OCI-M1 (cell line): ENCODE measurements around the gene HOXA13.

ENCODE experiments used
- DNase-seq: peaks from one replicate; lab custom pipeline; 2025; lab: John Stamatoyannopoulos, UW

HOXA13 gene

DNA sequence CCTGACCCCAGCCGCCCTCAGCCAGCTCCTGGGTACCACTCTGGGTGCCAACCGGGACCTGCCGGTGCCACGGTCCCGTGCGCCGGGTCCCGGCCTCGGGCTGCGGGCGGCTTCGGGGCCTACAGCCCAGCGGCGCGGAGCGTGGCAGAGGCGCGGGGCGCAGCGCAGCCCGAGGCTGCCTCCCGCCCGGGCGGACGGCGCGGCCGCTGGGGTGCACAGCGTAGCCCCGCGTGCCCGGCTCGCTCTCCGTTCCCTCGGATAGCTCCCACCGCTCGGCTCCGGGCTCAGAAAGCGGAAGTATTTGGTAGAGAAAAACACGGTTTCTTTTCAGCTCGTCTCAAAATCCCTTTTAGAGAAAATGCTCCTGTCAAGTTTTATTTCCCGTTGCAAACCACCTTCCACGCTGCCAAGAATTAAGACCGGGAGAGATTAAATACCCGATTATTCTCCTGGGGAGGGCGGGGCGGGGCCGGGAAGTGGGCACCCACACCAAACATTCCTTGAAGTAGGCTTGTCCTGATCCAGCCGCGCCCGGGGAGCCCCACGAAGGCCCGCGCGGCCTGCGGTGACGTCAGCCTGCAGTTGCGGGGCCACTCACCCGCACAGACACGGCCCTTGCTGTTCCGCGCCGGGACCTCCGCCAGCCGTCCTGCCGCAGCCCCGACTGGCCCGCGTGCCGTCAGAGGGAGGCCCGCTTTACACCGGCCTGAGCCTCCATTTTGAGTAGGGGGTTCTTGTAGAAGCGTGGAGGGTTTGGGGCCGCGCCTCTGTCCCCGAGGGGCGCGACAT is 7.2 kb downstream of the HOXA13 start:
- no peak for DNase-seq

DNA sequence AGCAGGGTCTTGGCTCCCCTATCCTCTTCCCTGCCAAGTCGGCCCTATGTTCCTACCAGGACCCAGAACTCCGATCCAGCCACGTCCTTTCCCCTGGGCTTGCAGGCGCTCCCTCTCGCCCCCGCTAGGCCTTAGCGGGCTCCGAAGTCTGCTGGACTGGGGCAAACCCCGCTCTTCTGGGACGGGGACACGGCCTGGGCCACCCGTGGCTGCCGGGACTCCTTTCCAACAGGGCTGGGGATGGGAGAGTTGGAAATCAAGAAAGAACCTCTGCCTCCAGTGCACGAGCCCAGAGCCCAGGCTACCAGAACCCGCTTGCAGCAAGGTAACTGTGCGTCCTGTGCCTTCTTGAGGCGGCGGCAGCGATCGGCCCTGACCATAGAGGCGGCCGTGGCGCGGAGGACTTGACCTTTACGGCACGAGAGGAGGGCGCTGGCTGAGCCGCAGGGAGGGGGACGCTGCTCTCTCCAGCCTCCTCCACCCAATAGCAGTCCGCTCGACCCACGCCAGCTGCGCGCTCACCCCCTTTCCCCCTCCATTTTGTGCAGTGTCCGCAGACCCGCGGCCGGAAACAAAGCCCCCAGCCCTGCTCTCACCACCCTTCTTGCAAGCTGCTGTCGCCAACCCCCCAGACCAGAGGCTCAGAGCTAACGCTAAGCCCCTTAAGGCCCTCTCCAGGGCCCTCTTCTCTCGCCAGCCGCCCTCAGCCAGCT is 7.9 kb downstream of the HOXA13 start:
- DNase-seq = no peak

GRCh38 chr7:27191161-27191731 is 8.6 kb downstream of the HOXA13 start:
- DNase-seq = no peak

- DNase-seq = no peak
Measured at GRCh38 chr7:27189997-27190748, 9.7 kb downstream of the HOXA13 start.

GRCh38 chr7:27189295-27189996 is 10.4 kb downstream of the HOXA13 start:
- DNase-seq = no peak

DNA sequence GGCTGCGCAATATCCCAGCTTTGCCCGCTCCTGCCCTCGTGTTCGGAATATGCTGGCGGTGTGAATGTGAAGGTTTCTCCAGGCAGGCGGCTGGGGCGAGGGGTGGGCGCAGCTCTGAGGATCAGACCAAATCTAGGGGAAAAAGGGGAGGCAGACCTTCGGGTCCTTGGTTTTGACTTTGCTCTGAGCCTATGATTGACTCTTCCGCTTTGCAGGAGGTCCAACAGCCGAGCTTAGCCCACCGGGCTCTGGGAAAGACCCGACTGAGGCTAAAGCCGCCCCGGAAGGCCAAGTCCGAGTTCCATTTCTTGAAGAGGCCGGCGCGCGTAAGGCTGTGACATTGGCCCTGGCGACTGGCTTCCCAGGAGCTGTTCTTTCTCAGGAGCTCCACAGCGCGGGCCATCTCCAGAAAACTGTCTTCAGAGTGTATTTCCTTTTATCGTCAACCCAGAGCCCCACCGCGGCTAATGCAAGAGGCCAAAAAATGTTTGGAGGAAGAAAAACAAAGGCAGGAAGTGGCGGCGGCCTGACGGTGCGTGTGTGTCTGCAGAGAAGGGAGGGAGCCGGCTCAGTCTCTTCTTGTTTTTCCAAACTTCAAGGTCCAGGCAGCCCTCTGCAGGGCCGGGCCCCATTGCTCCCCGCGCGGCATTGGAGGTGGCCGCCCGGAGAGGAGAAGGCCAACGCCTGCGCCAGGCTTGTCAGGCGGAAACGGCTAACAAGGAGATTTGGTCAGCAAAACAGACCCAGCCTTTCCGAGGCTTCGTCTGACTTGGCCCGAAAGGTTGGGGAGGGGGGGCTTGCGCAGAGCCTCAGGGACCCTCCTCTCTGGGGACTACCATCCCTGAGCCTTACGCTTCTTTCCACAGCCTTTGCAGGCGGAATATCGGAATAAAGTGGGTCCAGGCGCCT is 11.3 kb downstream of the HOXA13 start:
- DNase-seq = no peak

DNA sequence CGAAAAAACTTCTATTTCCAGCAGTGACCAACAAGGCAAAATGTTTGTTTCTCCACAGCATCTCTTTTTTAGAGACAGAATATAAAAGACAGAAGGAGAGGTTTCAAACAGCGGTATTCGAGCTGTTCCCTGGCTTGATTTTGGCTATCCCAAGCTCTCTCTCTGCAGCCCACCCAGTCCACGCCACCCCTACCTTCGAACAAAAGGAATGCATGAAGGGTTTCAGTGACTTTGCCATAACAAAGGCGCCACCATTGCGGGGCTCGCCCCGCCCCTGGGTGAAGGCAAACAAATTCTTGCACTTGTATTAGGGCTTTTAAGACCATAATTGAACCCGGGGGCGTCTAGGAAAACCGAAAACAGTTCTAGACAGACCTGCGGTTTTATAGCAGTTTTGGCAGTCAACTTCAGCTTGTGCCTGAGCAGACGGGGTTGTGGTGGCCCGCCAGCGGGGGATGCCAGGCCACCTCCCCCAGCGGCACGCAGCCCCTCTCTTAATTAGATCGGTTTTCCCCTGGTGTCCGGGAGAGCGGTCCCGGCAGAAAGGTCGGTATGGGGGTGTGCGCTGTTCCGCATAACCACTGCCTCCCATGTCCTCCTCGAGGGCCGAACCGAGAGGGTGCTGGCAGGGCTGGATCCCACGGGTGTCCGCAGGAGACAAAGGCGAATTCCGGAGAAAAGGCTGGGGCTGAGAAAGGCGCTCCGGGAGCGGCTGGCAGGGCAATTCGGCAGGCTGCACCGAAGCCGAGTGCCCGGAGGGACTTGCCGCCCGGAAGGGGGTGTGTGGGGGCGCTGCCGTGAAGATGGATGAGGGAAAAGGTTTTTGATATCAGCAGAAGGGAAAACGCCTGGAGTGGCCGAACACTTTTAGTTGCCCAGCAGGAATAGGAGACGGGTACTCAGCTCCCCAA is 12.2 kb downstream of the HOXA13 start:
- no peak for DNase-seq

DNA sequence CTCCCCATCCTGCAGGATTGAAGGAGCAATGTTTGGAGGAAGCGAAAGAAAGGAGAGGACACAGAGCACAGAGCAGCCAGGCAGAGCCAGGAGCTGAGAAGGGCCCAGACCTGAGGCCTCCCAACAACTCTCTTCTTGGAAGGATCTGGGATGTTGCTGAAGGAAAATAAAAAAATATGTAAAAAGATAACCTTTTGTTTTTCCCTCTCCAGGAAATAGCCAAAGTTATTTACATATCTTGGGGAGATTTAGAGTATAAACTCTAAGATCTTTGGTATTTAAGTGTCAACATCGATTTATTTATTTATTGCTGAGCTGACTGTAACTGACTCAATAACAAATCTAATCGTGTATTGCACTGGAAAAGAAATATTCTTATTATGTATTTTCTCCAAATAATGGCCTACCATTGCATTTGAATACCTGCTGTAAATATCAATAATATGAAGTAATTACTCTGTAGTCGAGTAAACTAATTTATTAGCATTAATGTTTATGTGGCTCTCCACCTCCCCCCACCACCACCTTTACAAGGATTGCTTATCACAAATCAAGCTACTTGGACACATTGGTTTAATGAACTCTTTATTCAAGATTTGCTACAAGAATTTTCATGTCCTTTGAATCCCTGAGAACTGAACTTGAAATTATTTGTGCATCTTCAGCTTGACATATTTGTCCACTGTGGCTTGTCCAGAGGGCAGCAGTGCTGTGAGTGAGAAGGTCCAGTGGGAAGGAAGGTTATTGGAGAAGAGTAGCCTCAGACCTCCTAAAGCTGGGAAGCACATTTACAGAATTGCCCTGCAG is 13.0 kb downstream of the HOXA13 start:
- DNase-seq = no peak

DNA sequence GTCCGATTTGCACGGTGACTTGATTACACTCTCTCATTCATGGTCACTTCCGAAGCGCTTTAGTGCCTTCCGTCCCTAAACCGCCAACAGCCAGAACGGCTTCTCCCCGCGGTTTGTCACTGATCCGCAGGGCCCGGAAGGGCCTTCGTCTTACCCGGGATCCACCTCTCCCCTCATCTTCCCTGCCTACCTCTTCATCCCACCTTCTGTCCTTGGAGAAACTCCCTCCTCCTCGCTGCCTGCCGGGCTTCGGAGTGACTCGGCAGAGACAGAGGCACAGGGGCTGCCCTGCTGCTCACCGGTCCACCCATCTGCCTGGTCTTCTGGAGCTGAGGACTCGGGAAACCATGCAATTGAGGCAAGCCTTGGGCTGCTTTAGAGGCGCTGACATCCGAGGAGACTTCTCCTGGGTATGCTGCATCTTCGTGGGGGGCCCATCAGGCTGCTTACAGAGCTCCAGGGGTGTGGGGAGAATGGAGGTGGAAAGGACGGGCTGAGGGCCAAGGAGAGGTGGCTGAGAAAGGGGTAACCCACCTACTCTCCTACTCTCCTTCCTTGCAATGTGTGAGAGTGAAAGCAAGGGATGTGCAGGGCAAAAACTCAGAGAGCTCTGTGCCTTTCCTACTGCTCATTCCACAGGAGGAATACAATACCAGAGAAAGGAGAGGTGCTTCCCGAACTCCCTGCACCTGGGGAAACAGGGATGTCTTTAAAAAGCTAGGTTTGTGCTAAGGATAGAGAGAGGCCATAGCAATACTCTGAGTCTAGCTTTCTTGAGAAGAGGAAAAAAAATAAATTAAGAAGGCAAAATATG is 13.8 kb downstream of the HOXA13 start:
- no peak for DNase-seq

DNA sequence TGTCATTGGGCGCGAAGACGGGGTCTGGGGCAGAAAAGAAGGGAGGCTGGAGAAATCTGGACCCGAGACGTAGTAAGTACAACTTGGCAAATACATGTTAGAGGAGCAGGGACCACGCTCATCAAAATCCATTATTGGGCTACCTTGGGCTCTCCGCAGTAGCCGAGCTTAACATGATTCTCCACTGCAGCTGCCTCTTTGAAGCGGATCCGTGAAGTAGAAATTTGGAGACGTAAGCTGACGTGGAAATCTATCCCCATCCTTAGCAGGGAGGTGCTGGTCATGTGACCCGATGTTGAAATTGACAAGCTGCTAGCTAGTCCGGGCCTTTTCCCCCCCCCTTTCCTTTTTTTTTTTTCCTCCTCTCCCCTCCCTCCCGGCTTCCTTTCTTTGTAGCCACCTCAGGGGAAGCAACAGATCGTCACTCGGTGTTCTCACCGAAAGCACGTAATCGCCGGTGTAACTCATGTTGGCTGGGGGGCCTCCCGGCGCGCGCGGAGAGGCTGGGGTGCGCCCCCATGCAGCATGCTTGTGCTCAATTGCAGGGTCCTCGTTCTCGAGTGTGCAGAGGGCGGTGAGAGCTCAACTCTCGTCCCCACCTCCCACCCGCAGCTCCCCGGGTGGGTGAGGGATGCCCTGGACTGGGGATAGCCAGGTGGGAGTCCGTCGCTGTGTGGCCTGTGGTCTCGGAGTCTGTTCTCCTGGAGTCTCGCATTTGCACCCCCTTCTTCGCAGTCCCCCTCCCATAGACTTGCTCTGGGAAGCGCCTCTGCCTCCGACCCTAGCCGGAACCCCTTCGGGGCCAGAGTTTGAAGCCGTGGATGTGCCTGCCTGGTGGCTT is 14.7 kb downstream of the HOXA13 start, which contains the start of gene HOXA11:
Gene HOXA11, minus strand, starts transcription at position 220 of the 841 bp plus-strand sequence. Its CDS starts 88 bp downstream, at position 132.
- DNase-seq = no peak

- peak; percentile 9 for DNase-seq
Measured at GRCh38 chr7:27184337-27185012, 15.4 kb downstream of the HOXA13 start.

DNA sequence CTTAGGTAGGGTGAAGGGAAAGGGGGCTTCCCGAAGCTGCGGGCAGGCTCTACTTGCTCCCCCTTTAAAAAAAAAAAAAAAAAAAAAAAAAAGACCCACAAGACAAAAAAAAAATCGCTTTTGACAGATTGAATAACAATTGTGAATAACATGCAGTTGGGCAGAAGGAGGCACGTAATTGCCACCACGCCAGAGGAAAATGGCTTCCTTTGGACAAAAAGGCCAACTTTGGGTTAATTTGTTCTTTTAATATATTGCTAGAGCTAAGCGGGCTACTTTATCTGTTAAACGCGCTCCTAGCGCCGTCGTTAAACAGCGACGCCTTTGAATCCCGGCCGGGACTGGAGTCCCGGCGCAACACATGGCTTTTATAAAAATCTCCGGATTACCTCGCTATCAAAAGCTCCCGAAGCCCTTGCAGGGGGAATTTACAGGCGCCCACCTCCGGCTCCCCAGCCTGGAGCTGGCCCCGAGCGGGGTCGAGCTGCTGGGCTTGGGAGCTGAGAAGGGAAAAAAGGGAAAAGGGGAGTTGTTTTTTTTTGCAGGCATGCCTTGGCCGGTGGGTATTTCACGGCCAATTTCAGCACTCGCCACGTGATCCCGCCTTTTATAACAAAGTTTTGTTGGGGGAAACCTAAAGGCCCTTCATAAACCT is 16.1 kb downstream of the HOXA13 start:
- peak; percentile 29 for DNase-seq

DNA sequence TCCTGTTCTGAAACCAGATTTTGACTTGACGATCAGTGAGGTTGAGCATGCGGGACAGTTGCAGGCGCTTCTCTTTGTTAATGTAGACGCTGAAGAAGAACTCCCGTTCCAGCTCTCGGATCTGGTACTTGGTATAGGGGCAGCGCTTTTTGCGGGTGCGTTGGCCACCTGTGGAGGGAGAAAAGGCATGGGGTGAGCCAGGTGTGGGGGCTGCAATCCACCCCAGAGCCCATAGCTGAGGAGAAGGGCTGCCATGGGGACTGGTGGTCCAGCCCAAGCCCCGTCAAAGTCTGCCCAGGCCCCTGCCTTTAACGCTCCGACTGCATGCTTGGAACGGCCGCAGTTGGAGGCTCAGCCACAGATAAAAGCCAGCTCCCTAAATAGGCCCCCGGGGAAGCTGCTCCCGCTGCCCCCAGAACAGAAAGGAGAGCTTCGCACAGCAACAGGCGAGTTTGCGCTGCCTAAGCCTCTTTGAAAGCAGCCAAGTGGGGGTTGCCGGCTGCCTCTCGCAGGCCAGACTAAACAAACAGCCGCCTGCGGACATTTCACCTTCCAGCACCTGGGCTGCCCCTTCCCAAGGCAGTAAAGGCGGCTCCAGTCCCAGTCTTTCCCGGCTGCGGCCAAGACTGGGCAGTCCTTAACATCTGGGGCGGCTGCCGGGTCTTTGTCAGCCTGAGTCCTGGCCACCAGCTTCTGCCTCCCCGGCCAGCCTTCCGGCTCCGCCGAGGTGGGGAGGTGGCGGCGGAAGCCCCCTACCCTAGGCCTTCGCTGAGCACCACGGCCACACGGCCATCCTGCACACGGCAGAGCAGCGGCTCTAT is 16.8 kb downstream of the HOXA13 start:
- no peak for DNase-seq

DNA sequence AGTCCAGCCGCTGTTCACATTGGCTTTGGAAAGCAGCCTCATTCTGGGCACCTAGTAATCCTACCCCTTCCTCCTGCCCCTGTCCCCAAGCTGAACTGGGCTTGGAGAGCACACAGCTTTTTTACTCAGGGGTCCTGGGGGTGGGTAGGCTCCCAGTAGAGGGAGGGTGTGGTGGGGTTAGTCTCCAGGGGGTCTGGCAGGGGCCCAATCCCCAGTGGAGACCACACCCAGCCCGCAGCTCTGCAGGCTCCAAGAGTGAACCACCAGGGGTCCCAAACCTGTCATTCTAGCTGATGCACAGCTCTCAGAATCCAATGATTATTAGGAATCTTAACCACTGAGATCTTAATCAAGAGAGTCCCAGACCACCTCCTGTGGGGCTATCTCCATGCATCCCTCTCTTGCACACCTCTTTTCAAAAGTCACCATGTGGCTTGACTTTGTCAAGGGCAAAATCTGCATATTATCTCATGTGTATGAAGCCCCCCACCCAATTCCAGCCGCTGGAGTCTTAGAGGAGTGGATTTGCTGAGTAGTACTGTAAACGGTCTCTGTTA is 17.5 kb downstream of the HOXA13 start:
- no peak for DNase-seq
